SK-N-SH treated with all-trans-retinoic acid at 6 μM for 48 hours (cell line): ENCODE measurements around the gene GRB14.

Experiments
- ATAC-seq: fragments of 200-7000 bp; cut with Tn5 transposase; 3 replicates; pipeline ENCODE4 v1.9.1; 2020; ENCODE audit warnings: mild to moderate bottlenecking, moderate library complexity
- ARNTL ChIP-seq: fragments of 450-650 bp; formaldehyde crosslinking; IDR thresholded peaks from 2 replicates; pipeline ENCODE4 v1.5.0; 2020; ENCODE audit warnings: low read depth, mild to moderate bottlenecking, moderate library complexity, borderline replicate concordance
- BACH2 ChIP-seq: fragments of 250-450 bp; sonication (Bioruptor Pico); IDR thresholded peaks from 2 replicates; pipeline ENCODE4 v1.9.0; 2021; ENCODE audit warnings: mild to moderate bottlenecking, borderline replicate concordance
- CSDC2 ChIP-seq: fragments of 250-450 bp; sonication (Bioruptor Pico); IDR thresholded peaks from 2 replicates; pipeline ENCODE4 v1.5.0; 2020; ENCODE audit warnings: mild to moderate bottlenecking, moderate library complexity
- CSRNP3 ChIP-seq: fragments of 250-450 bp; sonication (Bioruptor Pico); IDR thresholded peaks from 2 replicates; pipeline ENCODE4 v1.5.1; 2021; ENCODE audit warnings: mild to moderate bottlenecking, moderate library complexity
- GLIS3 ChIP-seq: fragments of 250-450 bp; sonication (Bioruptor Pico); IDR thresholded peaks from 2 replicates; pipeline ENCODE4 v1.5.0; 2020; ENCODE audit warnings: mild to moderate bottlenecking, moderate library complexity
- ISL1 ChIP-seq: fragments of 250-450 bp; sonication (Bioruptor Pico); IDR thresholded peaks from 2 replicates; pipeline ENCODE4 v2.1.2; 2022; ENCODE audit warnings: mild to moderate bottlenecking, moderate library complexity
- PPARA ChIP-seq: fragments of 250-450 bp; sonication (Bioruptor Pico); IDR thresholded peaks from 2 replicates; pipeline ENCODE4 v1.5.0; 2020; ENCODE audit warnings: mild to moderate bottlenecking, borderline replicate concordance
- RARB ChIP-seq: fragments of 250-450 bp; sonication (Bioruptor Pico); IDR thresholded peaks from 2 replicates; pipeline ENCODE4 v1.8.0; 2021; ENCODE audit warnings: mild to moderate bottlenecking, moderate library complexity
- SNAI2 ChIP-seq: fragments of 250-450 bp; sonication (Bioruptor Pico); IDR thresholded peaks from 2 replicates; pipeline ENCODE4 v1.5.0; 2020; ENCODE audit warnings: mild to moderate bottlenecking, moderate library complexity
- TCF4 ChIP-seq: fragments of 250-450 bp; sonication (Bioruptor Pico); IDR thresholded peaks from 2 replicates; pipeline ENCODE4 v1.8.0; 2021; ENCODE audit warnings: mild to moderate bottlenecking, moderate library complexity, borderline replicate concordance
- TOX ChIP-seq: fragments of 250-450 bp; sonication (Bioruptor Pico); IDR thresholded peaks from 2 replicates; pipeline ENCODE4 v1.8.0; 2021; ENCODE audit warnings: mild to moderate bottlenecking, moderate library complexity, borderline replicate concordance
- TSHZ2 ChIP-seq: fragments of 250-450 bp; sonication (Bioruptor Pico); IDR thresholded peaks from 2 replicates; pipeline ENCODE4 v1.5.0; 2020; ENCODE audit warnings: mild to moderate bottlenecking, moderate library complexity
- ZC3H10 ChIP-seq: fragments of 250-450 bp; sonication (Bioruptor Pico); IDR thresholded peaks from 2 replicates; pipeline ENCODE4 v1.5.1; 2021; ENCODE audit warnings: mild to moderate bottlenecking, moderate library complexity
- ZFP3 ChIP-seq: fragments of 250-450 bp; sonication (Bioruptor Pico); IDR thresholded peaks from 2 replicates; pipeline ENCODE4 v1.5.0; 2020; ENCODE audit warnings: mild to moderate bottlenecking, moderate library complexity
- ZFP30 ChIP-seq: fragments of 450-650 bp; formaldehyde crosslinking; IDR thresholded peaks from 2 replicates; pipeline ENCODE4 v1.5.0; 2022; ENCODE audit warnings: mild to moderate bottlenecking, moderate library complexity
- ZNF565 ChIP-seq: fragments of 450-650 bp; formaldehyde crosslinking; conservative IDR thresholded peaks from 2 replicates; pipeline ENCODE4 v1.5.0; 2020; ENCODE audit warnings: low read depth, mild to moderate bottlenecking, moderate library complexity
- ZNF70 ChIP-seq: fragments of 450-650 bp; formaldehyde crosslinking; IDR thresholded peaks from 2 replicates; pipeline ENCODE4 v1.5.0; 2020; ENCODE audit warnings: mild to moderate bottlenecking, moderate library complexity
- ZNF8 ChIP-seq: fragments of 450-650 bp; formaldehyde crosslinking; IDR thresholded peaks from 2 replicates; pipeline ENCODE4 v1.5.0; 2020; ENCODE audit warnings: mild to moderate bottlenecking, moderate library complexity
- TF ChIP-seq, protein P1 (sequence below): fragments of 250-450 bp; sonication (Bioruptor Pico); IDR thresholded peaks from 2 replicates; pipeline ENCODE4 v1.5.1; 2020; ENCODE audit warnings: low read depth, mild to moderate bottlenecking, moderate library complexity
- TF ChIP-seq, protein P2 (sequence below): fragments of 250-450 bp; sonication (Bioruptor Pico); IDR thresholded peaks from 2 replicates; pipeline ENCODE4 v1.8.0; 2021; ENCODE audit warnings: low read depth, mild to moderate bottlenecking, moderate library complexity, borderline replicate concordance
- TF ChIP-seq, protein P3 (sequence below): fragments of 250-450 bp; sonication (Bioruptor Pico); IDR thresholded peaks from 2 replicates; pipeline ENCODE4 v1.8.0; 2020; ENCODE audit warnings: mild to moderate bottlenecking, moderate library complexity, borderline replicate concordance

The GRB14 gene

GRCh38 chr2:164595031-164595430 lies 26.3 kb downstream of the GRB14 start:
- no peak for TF ChIP-seq GLIS3 (CRISPR knock-in tag)
- TF ChIP-seq ZNF565 (CRISPR knock-in tag): no peak
- TF ChIP-seq ARNTL (CRISPR knock-in tag): no peak
- TF ChIP-seq, protein P1, sequence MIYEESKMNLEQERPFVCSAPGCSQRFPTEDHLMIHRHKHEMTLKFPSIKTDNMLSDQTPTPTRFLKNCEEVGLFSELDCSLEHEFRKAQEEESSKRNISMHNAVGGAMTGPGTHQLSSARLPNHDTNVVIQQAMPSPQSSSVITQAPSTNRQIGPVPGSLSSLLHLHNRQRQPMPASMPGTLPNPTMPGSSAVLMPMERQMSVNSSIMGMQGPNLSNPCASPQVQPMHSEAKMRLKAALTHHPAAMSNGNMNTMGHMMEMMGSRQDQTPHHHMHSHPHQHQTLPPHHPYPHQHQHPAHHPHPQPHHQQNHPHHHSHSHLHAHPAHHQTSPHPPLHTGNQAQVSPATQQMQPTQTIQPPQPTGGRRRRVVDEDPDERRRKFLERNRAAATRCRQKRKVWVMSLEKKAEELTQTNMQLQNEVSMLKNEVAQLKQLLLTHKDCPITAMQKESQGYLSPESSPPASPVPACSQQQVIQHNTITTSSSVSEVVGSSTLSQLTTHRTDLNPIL (CRISPR knock-in tag): no peak
- no peak for TF ChIP-seq CSRNP3 (CRISPR knock-in tag)
- TF ChIP-seq, protein P2, sequence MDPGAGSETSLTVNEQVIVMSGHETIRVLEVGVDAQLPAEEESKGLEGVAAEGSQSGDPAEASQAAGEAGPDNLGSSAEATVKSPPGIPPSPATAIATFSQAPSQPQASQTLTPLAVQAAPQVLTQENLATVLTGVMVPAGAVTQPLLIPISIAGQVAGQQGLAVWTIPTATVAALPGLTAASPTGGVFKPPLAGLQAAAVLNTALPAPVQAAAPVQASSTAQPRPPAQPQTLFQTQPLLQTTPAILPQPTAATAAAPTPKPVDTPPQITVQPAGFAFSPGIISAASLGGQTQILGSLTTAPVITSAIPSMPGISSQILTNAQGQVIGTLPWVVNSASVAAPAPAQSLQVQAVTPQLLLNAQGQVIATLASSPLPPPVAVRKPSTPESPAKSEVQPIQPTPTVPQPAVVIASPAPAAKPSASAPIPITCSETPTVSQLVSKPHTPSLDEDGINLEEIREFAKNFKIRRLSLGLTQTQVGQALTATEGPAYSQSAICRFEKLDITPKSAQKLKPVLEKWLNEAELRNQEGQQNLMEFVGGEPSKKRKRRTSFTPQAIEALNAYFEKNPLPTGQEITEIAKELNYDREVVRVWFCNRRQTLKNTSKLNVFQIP (CRISPR knock-in tag): no peak
- TF ChIP-seq TCF4 (CRISPR knock-in tag): no peak
- no peak for TF ChIP-seq ZNF8 (CRISPR knock-in tag)
- TF ChIP-seq BACH2 (CRISPR knock-in tag): no peak
- TF ChIP-seq PPARA: no peak
- no peak for TF ChIP-seq ZNF70
- no peak for TF ChIP-seq ZC3H10 (CRISPR knock-in tag)
- no peak for TF ChIP-seq ZFP30 (CRISPR knock-in tag)
- no peak for TF ChIP-seq ISL1 (CRISPR knock-in tag)
- no peak for TF ChIP-seq ZFP3
- no peak for TF ChIP-seq TOX (CRISPR knock-in tag)
- no peak for TF ChIP-seq SNAI2 (CRISPR knock-in tag)
- TF ChIP-seq RARB: no peak
- TF ChIP-seq CSDC2 (CRISPR knock-in tag): no peak
- TF ChIP-seq, protein P3, sequence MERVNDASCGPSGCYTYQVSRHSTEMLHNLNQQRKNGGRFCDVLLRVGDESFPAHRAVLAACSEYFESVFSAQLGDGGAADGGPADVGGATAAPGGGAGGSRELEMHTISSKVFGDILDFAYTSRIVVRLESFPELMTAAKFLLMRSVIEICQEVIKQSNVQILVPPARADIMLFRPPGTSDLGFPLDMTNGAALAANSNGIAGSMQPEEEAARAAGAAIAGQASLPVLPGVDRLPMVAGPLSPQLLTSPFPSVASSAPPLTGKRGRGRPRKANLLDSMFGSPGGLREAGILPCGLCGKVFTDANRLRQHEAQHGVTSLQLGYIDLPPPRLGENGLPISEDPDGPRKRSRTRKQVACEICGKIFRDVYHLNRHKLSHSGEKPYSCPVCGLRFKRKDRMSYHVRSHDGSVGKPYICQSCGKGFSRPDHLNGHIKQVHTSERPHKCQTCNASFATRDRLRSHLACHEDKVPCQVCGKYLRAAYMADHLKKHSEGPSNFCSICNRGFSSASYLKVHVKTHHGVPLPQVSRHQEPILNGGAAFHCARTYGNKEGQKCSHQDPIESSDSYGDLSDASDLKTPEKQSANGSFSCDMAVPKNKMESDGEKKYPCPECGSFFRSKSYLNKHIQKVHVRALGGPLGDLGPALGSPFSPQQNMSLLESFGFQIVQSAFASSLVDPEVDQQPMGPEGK (CRISPR knock-in tag): no peak
- no peak for ATAC-seq

DNA sequence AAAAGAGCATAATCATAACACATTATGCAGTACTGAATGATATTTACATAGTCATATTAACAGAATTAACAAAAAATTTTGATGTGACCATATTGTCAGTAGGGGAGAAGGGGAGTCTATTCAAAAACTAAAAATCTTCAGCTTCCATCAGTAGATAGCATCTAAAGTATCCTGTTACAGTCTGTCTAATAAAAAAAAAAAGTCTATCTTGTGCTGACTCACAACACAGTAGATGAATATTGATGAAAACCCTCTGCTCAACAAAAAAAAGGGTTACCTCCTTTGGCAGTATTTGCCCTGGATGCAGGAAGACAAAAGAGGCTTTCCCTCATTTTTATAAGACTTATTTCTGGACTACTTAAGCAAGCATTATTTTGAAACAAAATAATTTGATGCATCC lies 27.3 kb downstream of the GRB14 start:
- ATAC-seq: peak; percentile 90
- no peak for TF ChIP-seq BACH2 (CRISPR knock-in tag)
- no peak for TF ChIP-seq TSHZ2 (CRISPR knock-in tag)
- TF ChIP-seq, protein P2 (CRISPR knock-in tag): no peak
- no peak for TF ChIP-seq ZNF8 (CRISPR knock-in tag)
- no peak for TF ChIP-seq GLIS3 (CRISPR knock-in tag)
- TF ChIP-seq ZNF565 (CRISPR knock-in tag): no peak
- no peak for TF ChIP-seq ZFP3
- no peak for TF ChIP-seq TCF4 (CRISPR knock-in tag)
- TF ChIP-seq CSRNP3 (CRISPR knock-in tag): no peak
- no peak for TF ChIP-seq ZC3H10 (CRISPR knock-in tag)
- no peak for TF ChIP-seq ZFP30 (CRISPR knock-in tag)
- no peak for TF ChIP-seq RARB
- TF ChIP-seq, protein P1 (CRISPR knock-in tag): no peak
- TF ChIP-seq CSDC2 (CRISPR knock-in tag): no peak
- no peak for TF ChIP-seq ARNTL (CRISPR knock-in tag)
- TF ChIP-seq ZNF70: no peak
- TF ChIP-seq ISL1 (CRISPR knock-in tag): no peak
- TF ChIP-seq TOX (CRISPR knock-in tag): no peak
